Activated CD4-positive, alpha-beta T cell treated with anti-CD3 and anti-CD28 coated beads for 24 hours (primary cell): ENCODE measurements around the gene PDIA4.

ENCODE experiments used
- DNase-seq, 2 donors: peaks; one replicate each; pipeline ENCODE4 v3.0.0-alpha.2; 2020; ENCODE audit warnings: low read depth in 2 of 2

PDIA4 gene

DNA sequence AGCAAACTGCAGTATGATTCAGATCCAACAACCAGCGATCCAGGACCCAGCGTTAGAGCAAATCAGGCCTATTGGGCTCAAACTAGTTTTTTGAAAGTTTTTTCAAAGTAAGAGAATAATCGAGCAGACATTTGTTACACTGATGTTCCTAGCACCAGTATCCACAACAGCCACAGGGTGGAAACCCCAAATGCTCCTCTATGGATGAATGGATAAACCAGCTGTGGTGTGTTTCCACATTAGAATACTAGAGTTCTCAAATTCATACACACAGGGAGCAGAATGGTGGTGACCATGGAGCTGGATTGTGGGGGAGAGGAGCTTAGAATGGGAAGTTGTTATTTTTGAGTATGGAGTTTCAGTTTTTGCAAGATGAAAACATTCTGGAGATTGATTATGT lies 60.7 kb downstream of the PDIA4 start:
- no peak for DNase-seq

DNA sequence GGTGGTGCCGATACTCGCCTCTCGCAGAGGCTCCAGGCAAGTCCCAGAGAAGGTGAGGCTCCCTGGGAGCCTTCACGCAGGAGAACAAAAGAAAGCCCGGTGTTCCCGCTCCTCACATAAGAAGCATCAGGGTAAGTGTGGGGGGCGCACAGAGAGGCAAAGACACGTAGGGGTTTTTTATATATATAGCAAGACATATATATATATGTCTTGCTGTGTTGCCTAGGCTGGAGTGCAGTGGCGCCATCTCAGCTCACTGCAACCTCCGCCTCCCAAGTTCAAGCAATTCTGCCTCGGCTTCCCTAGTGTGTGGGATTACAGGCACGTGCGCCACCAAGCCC lies 61.3 kb downstream of the PDIA4 start:
- DNase-seq, result no peak

DNA sequence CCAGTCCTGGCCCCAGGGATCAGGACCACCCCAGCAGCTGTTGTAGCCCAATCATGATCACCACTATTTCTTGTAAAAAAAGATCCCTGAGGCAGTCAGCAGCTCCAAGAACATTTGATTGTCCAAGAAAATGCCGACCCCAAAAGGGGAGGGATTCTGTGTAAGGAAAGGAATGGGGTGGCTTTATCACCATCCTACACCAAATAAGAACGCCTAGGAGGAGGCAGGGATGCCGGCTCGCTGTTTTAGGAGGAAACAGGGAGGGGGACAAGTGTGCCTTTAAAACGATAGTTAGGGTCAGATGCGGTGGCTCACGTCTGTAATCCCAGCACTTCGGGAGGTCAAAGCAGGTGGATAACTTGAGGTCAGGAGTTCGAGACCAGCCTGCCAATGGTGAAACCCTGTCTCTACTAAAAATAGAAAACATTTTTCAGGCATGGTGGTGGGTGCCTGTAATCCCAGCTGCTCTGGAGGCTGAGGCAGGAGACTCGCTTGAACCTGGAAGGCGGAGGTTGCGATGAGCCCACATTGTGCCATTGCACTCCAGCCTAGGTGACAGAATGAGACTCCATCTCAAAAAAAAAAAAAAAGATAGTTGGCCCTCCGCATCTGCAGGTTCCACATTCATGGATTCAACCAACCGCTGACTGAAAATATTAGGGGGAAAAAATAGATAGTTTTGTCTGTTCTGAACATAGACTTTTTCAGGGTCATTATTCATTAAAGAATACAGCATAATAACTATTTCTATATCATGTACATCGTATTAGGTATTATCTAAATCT lies 63.6 kb downstream of the PDIA4 start:
- no peak for DNase-seq

DNA sequence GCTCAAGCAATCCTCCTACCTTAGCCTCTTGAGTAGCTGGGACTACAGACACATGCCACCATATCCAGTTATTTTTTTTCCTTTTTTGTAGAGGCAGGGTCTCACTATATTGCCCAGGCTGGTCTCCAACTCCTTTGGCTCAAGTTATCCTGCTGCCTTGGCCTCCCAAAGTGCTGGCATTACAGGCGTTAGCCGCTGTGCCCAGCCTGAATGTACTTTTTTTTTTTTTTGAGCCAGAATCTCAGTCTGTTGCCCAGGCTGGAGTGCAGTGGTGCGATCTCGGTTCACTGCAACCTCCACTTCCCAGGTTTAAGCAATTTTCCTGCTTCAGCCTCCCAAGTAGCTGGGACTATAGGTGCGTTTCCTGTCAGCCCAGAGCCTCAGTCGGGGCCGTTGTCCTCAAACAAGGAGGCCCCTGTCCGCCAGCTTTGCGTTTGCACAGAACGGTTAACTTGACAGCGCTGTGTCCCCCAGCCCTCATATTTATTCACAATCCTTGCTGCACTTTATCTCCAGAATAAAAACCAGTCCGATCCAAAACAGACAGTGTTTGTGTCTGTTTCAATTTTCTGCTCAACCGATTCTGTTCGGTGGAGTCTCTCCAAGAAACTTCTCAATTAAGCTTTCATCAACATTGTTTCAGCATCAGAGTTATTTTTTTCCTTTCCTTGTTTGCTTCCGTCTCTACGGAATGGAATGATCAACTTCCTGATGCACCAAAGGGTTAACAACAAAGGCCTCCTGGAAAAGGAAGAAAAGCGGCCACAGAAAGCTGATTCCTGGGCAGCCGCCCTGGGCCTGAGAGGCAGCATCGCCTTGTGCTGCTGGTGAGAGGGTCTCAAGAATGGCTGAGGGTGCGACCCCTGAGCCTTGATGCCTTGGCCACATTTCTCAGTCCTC lies 64.5 kb downstream of the PDIA4 start:
- no peak for DNase-seq

DNA sequence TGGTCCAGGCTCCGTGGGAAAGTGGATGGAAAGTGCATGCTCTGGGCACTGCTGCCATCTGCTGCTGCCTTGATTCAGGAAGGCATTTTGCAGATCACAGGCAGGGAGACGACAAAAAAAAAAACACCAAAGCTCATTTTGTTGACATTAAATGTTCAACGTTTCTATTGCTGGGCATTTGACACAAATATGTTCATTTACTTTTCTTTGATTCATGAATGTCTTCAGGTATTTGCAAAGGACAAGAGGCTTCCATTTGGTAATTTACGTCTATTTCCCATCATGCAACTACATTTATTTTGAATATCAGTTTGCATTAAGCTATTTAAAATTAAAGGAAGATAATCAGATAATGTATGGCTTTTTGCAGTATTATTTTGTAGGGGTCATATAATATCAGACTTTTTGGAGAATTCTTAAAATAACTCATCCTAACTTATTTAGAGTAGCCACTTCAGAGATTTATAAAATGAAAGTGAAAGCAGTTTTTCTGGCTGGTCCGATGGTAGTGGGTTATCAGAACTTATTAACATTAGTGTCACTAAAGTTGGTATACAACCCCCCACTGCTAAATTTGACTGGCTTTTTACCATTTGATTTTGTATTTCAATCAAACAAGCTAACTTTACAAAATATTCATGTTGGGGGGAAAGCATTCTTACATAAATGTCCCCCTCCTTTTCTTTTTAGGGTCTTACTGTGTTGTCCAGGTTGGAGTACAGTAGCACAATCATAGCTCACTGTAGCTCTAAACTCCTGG lies 65.3 kb downstream of the PDIA4 start:
- no peak for DNase-seq

DNA sequence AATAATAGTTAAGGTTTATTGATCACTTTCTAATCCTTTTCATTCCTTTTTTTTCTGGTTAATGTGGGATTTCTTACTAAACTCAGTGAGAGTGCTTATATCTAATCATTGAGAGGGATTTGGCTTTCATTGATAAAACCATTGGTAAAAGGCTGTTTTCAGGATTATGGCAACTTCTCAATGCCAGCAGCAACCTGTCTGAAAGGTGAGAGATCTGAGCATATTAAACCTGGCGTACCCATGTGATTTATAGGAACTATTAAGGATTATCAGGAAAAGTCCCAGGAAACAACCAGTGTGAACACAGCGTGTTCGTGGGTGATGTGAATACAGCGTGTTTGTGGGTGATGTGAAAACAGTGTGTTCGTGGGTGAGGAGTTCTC lies 65.9 kb downstream of the PDIA4 start:
- DNase-seq, result no peak

DNA sequence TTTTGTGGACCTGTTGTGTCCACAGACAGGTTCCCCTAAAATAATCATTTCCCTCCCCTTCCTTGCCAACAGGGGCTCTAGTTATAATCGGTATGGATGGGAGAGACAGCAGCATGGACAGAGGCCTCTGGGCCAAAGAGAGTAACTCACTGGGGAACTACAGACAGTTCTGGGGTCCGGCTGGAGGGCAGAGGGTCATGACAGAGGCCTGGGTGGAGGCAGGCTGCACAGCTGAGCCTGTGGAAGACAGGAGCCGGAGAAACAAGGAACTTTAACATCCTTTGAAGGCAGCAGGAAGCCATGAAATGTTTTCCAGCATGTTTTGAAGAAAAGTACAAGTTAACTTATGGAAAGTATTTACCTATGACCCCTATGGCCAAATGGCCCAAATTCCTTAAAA lies 68.6 kb downstream of the PDIA4 start:
- no peak for DNase-seq

DNA sequence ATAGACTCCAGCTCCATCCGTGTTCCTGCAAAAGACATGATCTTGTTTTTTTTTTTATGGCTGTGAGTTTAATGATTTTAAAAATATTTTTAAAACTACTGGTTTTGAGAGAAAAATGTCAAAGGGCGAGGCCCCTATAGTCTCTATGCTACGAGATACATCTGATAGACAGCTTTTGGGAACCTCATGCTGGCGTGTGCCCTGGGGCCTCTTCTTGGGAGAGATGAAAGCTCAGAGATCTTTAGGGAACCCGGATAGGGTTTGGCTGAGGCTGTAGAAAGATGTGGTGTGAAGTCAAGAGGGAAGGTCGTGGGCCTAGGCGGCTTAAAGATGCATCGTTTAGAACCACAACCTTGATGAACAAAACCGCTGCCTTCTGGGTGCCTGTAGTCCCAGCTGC lies 70.2 kb downstream of the PDIA4 start:
- no peak for DNase-seq

DNA sequence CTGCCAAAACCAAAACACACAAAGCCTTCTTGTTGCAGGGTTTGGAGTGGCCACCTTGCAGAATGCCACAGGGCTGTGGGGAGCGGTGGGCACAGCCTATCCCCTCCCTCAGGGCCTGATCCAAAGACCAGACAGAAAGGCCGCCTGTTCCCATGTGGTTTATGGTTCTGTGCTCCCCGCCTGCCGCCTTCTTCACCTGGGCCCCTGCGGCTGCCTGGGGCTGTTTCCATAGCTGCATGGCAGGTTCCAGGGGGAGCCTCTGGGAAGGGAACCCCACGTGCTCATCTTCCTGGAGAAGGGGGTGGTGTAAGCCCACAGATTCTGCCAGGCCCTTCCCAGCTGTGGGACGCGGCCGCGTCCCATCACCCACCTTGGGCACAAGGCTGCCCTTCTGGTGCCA lies 73.5 kb downstream of the PDIA4 start:
- DNase-seq, result no peak

DNA sequence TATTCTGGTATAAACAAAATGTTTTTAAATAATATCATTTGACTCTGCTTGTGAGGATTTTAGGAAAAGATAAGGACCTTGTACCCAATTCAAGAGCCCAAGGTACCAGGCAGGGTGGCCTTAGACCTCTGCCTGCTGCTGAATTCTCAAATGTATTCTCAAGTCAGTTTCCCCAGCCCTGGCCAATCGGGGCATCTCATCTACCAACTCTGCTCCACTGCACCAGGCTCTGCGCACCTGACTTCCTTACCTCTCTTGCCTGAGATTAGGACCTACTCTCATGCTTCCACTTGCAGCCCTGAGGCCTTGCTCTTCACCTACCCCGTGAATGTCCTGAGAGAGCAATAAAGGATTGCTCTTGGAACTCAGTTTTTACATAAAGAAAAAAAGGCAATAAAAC lies 74.6 kb downstream of the PDIA4 start:
- no peak for DNase-seq
